Trophoblast cell (in vitro differentiated cells and primary cell): ENCODE measurements around the gene TRAPPC12.

Experiments used
- DNase-seq, 2 donors: peaks; one replicate each; pipeline ENCODE4 v3.0.0-alpha.2; 2016
- H2AFZ ChIP-seq: 2 replicates; pipeline ENCODE4 v1.6.1; 2013; ENCODE audit warnings: low read length, moderate library complexity, mild to moderate bottlenecking; ENCODE audit not compliant: insufficient read depth, poor library complexity
- H2AK5ac ChIP-seq: 2 replicates; pipeline ENCODE4 v1.6.1; 2013; ENCODE audit warnings: mild to moderate bottlenecking, low read length
- H2BK120ac ChIP-seq: 2 replicates; pipeline ENCODE4 v1.6.1; 2013; ENCODE audit warnings: low read length, mild to moderate bottlenecking, moderate library complexity; ENCODE audit not compliant: insufficient read depth, poor library complexity
- H2BK12ac ChIP-seq: 2 replicates; pipeline ENCODE4 v1.6.1; 2013; ENCODE audit warnings: mild to moderate bottlenecking, low read length, moderate library complexity
- H2BK5ac ChIP-seq: 2 replicates; pipeline ENCODE4 v1.6.1; 2013; ENCODE audit warnings: low read length, low read depth, moderate library complexity, mild to moderate bottlenecking; ENCODE audit not compliant: poor library complexity
- H3K14ac ChIP-seq: 2 replicates; pipeline ENCODE4 v1.6.1; 2013; ENCODE audit warnings: mild to moderate bottlenecking, low read length
- H3K18ac ChIP-seq: 2 replicates; pipeline ENCODE4 v1.6.1; 2013; ENCODE audit warnings: mild to moderate bottlenecking, low read length
- H3K23ac ChIP-seq: 2 replicates; pipeline ENCODE4 v1.6.1; 2013; ENCODE audit warnings: low read length
- H3K27ac ChIP-seq: 2 replicates; pipeline ENCODE4 v1.5.1; 2013; ENCODE audit warnings: low read depth, mild to moderate bottlenecking, inconsistent platforms, low read length, moderate library complexity
- H3K27me3 ChIP-seq: 2 replicates; pipeline ENCODE4 v1.6.1; 2013; ENCODE audit warnings: inconsistent platforms, mild to moderate bottlenecking, low read length, moderate library complexity; ENCODE audit not compliant: insufficient read depth
- H3K36me3 ChIP-seq, 2 experiments: 1 replicate in 1 of 2; 2 replicates in 1 of 2; pipeline ENCODE4 v1.6.1; 2013; ENCODE audit warnings: low read length in 2 of 2, mild to moderate bottlenecking in 2 of 2, moderate library complexity in 1 of 2; ENCODE audit not compliant: insufficient read depth in 2 of 2, control insufficient read depth in 1 of 2
- H3K4ac ChIP-seq: 2 replicates; pipeline ENCODE4 v1.6.1; 2013; ENCODE audit warnings: low read depth, mild to moderate bottlenecking, low read length, moderate library complexity
- H3K4me1 ChIP-seq, 2 experiments: 1 replicate in 1 of 2; 2 replicates in 1 of 2; pipeline ENCODE4 v1.6.1; 2013; ENCODE audit warnings: low read length in 2 of 2, mild to moderate bottlenecking in 2 of 2, moderate library complexity in 1 of 2; ENCODE audit not compliant: insufficient read depth in 2 of 2, control insufficient read depth in 1 of 2
- H3K4me2 ChIP-seq: 2 replicates; pipeline ENCODE4 v1.6.1; 2013; ENCODE audit warnings: inconsistent platforms, mild to moderate bottlenecking, low read length, moderate library complexity
- H3K4me3 ChIP-seq: 2 replicates; pipeline ENCODE4 v1.5.1; 2013; ENCODE audit warnings: mild to moderate bottlenecking, low read depth, low read length, inconsistent platforms
- H3K79me1 ChIP-seq: one replicate; pipeline ENCODE4 v1.6.1; 2013; ENCODE audit warnings: low read length
- H3K79me2 ChIP-seq: 2 replicates; pipeline ENCODE4 v1.6.1; 2013; ENCODE audit warnings: low read length, mild to moderate bottlenecking; ENCODE audit not compliant: control insufficient read depth, insufficient read depth, poor library complexity
- H3K9ac ChIP-seq: 2 replicates; pipeline ENCODE4 v1.6.1; 2013; ENCODE audit warnings: mild to moderate bottlenecking, low read length
- H3K9me3 ChIP-seq: 2 replicates; pipeline ENCODE4 v1.6.1; 2013; ENCODE audit warnings: low read depth, mild to moderate bottlenecking, control low read depth, inconsistent platforms, low read length; ENCODE audit not compliant: insufficient read depth
- H4K12ac ChIP-seq: 2 replicates; pipeline ENCODE4 v1.6.1; 2013; ENCODE audit warnings: low read depth, mild to moderate bottlenecking, low read length, moderate library complexity
- H4K8ac ChIP-seq: 2 replicates; pipeline ENCODE4 v1.6.1; 2013; ENCODE audit warnings: low read depth, mild to moderate bottlenecking, low read length, moderate library complexity
- H4K91ac ChIP-seq: one replicate; pipeline ENCODE4 v1.6.1; 2013; ENCODE audit warnings: low read depth, mild to moderate bottlenecking, low read length, moderate library complexity
- WGBS: extraction: QIAGEN DNeasy Blood & Tissue Kit; methylation state at CpG from one replicate; pipeline ENCODE4 v1.1.7; 2013; ENCODE audit warnings: missing lambda C conversion rate; ENCODE audit not compliant: insufficient read length, insufficient coverage; ENCODE audit errors: extremely low coverage; 5-methylcytosine and 5-hydroxymethylcytosine counted together

TRAPPC12 gene

DNA sequence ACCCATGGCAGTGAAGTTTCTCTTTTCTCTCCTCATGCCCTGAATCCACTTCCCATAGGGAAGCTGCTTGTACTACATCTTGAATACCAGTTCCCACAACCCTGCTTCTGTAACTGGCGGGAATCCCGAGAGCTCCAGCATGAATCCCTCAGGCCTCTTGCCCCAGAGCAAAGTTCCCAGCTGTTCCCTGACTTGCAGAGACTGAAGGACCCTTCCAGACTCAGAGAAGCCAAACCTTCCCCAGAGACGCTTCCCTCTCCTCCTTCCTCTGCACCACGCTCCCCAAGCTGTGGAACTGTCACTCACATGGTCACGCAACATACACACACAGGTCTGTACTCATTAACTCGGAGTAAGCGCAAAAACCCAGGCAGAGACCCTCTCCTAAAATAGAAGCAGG, 26.4 kb downstream of the TRAPPC12 start:
- no peak overlapping the region for H3K4me3 ChIP-seq
- H2BK120ac ChIP-seq = no peak overlapping the region
- no peak overlapping the region for H2BK12ac ChIP-seq
- no peak overlapping the region for H4K8ac ChIP-seq
- H4K12ac ChIP-seq = no peak overlapping the region
- H3K79me1 ChIP-seq = no peaks in the 10 kb centered on the region
- no peak overlapping the region for H3K23ac ChIP-seq
- no peak overlapping the region for H2AK5ac ChIP-seq
- no peaks in the 10 kb centered on the region for H3K79me2 ChIP-seq
- no peak overlapping the region for H4K91ac ChIP-seq
- no CpG with 5 or more reads among the region's 7 CpGs for WGBS
- no peak overlapping the region for H3K4me2 ChIP-seq
- H3K27ac ChIP-seq = no peak overlapping the region
- H3K27me3 ChIP-seq = no peaks in the 10 kb centered on the region
- DNase-seq = no peak
- H2AFZ ChIP-seq = no peak overlapping the region
- H3K4ac ChIP-seq = no peak overlapping the region
- no peak overlapping the region for H3K14ac ChIP-seq
- no peaks in the 10 kb centered on the region for H3K9me3 ChIP-seq
- H3K18ac ChIP-seq = no peak overlapping the region
- peak overlapping the region; percentile 38 for H3K9ac ChIP-seq
- no peaks in the 10 kb centered on the region for H3K4me1 ChIP-seq
- peaks cover 11 to 21% of the 10 kb centered on the region in 2 experiments for H3K36me3 ChIP-seq
- no peak overlapping the region for H2BK5ac ChIP-seq

DNA sequence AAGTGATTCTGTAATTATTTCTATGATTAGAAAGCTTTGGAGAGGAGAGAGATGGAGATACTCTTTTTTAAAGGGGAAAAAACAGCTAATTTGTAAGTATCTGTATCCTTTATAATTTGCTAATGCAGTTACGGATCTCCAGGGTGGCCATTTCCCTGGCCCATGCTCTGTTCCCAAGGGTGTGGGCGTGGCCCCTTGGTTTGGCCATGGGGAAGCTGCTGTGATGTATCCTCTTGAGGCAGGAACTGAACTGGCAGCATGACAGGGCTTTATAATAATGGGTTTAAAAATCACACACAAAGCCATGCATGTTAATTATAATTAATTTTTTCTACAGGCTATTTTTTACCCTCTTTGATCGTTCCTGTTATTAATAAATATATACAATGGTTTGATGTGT, 27.0 kb downstream of the TRAPPC12 start:
- H4K12ac ChIP-seq = no peak overlapping the region
- H3K23ac ChIP-seq = no peak overlapping the region
- whole genome bisulfite sequencing = no CpG with 5 or more reads among the region's 3 CpGs

DNA sequence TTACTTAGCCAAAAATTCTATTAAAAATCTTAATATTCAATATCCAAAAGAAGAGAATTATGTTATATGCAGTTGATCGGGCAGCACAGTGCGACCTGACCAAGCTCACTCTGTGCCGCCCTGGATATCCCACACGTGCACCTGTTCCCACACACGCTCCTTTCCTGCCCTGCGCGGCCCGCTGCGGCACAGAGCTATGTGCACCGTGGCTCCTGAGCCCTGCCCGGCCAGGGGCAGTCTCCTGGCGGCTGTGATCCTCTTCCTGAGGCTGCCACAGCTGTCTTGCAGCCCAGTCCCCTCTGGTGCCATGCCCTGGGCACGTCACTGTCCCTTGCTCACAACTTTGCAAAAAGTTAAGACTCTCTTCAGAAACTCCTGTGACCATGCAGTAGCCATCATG, 29.3 kb downstream of the TRAPPC12 start:
- H3K18ac ChIP-seq = peak overlapping the region; percentile 46
- H4K8ac ChIP-seq = no peak overlapping the region
- no peak overlapping the region for H2BK12ac ChIP-seq
- H4K12ac ChIP-seq = peak overlapping the region; percentile 66
- no CpG with 5 or more reads among the region's 13 CpGs for WGBS
- peaks cover 4 to 13% of the 10 kb centered on the region in 2 experiments for H3K36me3 ChIP-seq
- H3K4me1 ChIP-seq = no peaks in the 10 kb centered on the region
- H3K9me3 ChIP-seq = no peaks in the 10 kb centered on the region
- H2AK5ac ChIP-seq = no peak overlapping the region
- no peak overlapping the region for H3K4me2 ChIP-seq
- H3K4me3 ChIP-seq = no peak overlapping the region
- H3K27me3 ChIP-seq = no peaks in the 10 kb centered on the region
- DNase-seq = no peak
- H3K14ac ChIP-seq = no peak overlapping the region
- no peak overlapping the region for H2BK5ac ChIP-seq
- no peak overlapping the region for H3K27ac ChIP-seq
- H3K4ac ChIP-seq = no peak overlapping the region
- H2AFZ ChIP-seq = no peak overlapping the region
- H4K91ac ChIP-seq = no peak overlapping the region
- H3K9ac ChIP-seq = no peak overlapping the region
- H3K79me2 ChIP-seq = no peaks in the 10 kb centered on the region
- H3K79me1 ChIP-seq = no peaks in the 10 kb centered on the region
- no peak overlapping the region for H2BK120ac ChIP-seq
- H3K23ac ChIP-seq = no peak overlapping the region

More for the DNA sequence above, 27.0 kb downstream of the TRAPPC12 start:
- Histone ChIP-seq H4K8ac (no peak overlapping the region), H3K36me3 (peaks cover 7 to 16% of the 10 kb centered on the region in 2 experiments), H3K4ac (no peak overlapping the region), H3K14ac (no peak overlapping the region), H3K79me1 (no peaks in the 10 kb centered on the region), H3K4me1 (no peaks in the 10 kb centered on the region), H3K9me3 (no peaks in the 10 kb centered on the region), H3K27me3 (no peaks in the 10 kb centered on the region), H2BK12ac (no peak overlapping the region), H2AFZ (no peak overlapping the region), H2BK120ac (no peak overlapping the region), H3K4me2 (no peak overlapping the region), H3K4me3 (no peak overlapping the region), H3K9ac (no peak overlapping the region), H2BK5ac (no peak overlapping the region), H4K91ac (no peak overlapping the region), H3K79me2 (no peaks in the 10 kb centered on the region), H3K18ac (no peak overlapping the region), H2AK5ac (no peak overlapping the region), H3K27ac (no peak overlapping the region)
- no peak for DNase-seq

DNA sequence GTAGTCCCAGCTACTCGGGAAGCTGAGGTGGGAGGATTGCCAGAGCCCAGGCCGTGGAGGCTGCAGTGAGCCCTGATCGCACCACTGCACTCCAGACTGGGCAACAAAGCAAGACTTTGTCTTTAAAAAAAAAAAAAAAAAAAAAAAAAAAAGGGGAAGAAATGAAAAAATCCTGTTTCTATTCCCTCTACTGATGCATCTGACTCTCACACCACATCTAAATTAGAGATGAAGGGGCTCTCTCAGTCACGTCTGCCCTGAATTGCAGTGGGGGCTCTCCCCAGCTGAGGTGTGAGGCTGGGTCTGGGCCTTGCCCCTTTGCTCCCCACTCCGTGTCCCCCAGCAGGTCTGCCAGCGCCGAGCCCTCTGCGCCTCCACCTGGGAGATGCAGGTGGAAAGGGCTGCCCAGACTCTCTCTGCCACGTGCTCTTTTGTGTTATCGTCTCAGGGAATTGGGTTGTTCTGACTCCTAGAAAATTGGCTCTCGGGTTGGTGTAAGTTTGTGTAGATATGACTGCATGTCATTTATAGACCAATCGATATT, 30.2 kb downstream of the TRAPPC12 start:
- Histone ChIP-seq H3K27me3 (no peaks in the 10 kb centered on the region), H2BK12ac (no peak overlapping the region), H3K27ac (no peak overlapping the region), H3K14ac (no peak overlapping the region), H3K4me3 (no peak overlapping the region), H3K4me1 (no peaks in the 10 kb centered on the region), H3K9me3 (no peaks in the 10 kb centered on the region), H3K23ac (no peak overlapping the region), H2AFZ (no peak overlapping the region), H3K18ac (no peak overlapping the region), H3K79me2 (no peaks in the 10 kb centered on the region), H3K9ac (no peak overlapping the region), H3K79me1 (no peaks in the 10 kb centered on the region), H3K36me3 (peaks cover 4 to 14% of the 10 kb centered on the region in 2 experiments), H2AK5ac (no peak overlapping the region), H3K4me2 (no peak overlapping the region), H4K91ac (no peak overlapping the region), H4K8ac (no peak overlapping the region), H4K12ac (peak overlapping the region; percentile 63), H2BK5ac (no peak overlapping the region), H2BK120ac (no peak overlapping the region), H3K4ac (no peak overlapping the region)
- DNase-seq = no peak
- WGBS = no CpG with 5 or more reads among the region's 12 CpGs
